Fibroblast of gingiva (primary cell): ENCODE results near the gene PLCD1.
"Not testable (repeated sequence)": the region's sequence is repeated elsewhere in the genome, so short reads cannot be mapped to it uniquely, and the experiment has no call there.

Experiments used
- DNase-seq: peaks from one replicate; pipeline ENCODE4 v3.0.0-alpha.2; 2011; ENCODE audit warnings: low read depth

The PLCD1 gene

GRCh38 chr3:38000242-38000916, 29.1 kb downstream of the PLCD1 start:
- no peak for DNase-seq

- no peak for DNase-seq
Observed at GRCh38 chr3:37999836-38000235, 29.6 kb downstream of the PLCD1 start.

GRCh38 chr3:37997791-37998370, 31.6 kb downstream of the PLCD1 start:
- DNase-seq = no peak

GRCh38 chr3:37997342-37997741, 32.1 kb downstream of the PLCD1 start:
- DNase-seq = no peak

- DNase-seq = peak; percentile 62
Observed at GRCh38 chr3:37996785-37997301, 32.6 kb downstream of the PLCD1 start.

GRCh38 chr3:37995652-37996641, 33.5 kb downstream of the PLCD1 start:
- DNase-seq = no peak

- no peak for DNase-seq
Observed at GRCh38 chr3:37994639-37994972, 34.8 kb downstream of the PLCD1 start.

GRCh38 chr3:37993820-37994638, 35.4 kb downstream of the PLCD1 start:
- DNase-seq = peak; percentile 84

- DNase-seq = no peak
Observed at GRCh38 chr3:37993460-37993819, 36.0 kb downstream of the PLCD1 start.

GRCh38 chr3:37993067-37993455, 36.4 kb downstream of the PLCD1 start:
- DNase-seq = no peak

- no peak for DNase-seq
Observed at GRCh38 chr3:37992271-37993066, 37.0 kb downstream of the PLCD1 start.

- DNase-seq = no peak
Observed at GRCh38 chr3:37991823-37992222, 37.6 kb downstream of the PLCD1 start.

- no peak for DNase-seq
Observed at GRCh38 chr3:37991109-37991508, 38.3 kb downstream of the PLCD1 start.

- DNase-seq = no peak
Observed at GRCh38 chr3:37990527-37990926, 38.9 kb downstream of the PLCD1 start, which contains the start of gene VILL. Gene VILL, plus strand, starts transcription at chr3:37990786. Its CDS starts 2,887 bp downstream, at chr3:37993673.

GRCh38 chr3:37989821-37990480, 39.5 kb downstream of the PLCD1 start:
- DNase-seq = no peak

GRCh38 chr3:37988931-37989525, 40.4 kb downstream of the PLCD1 start:
- no peak for DNase-seq

- DNase-seq = not testable (repeated sequence)
Observed at GRCh38 chr3:37988376-37988775, 41.1 kb downstream of the PLCD1 start.

- DNase-seq = no peak
Observed at GRCh38 chr3:37987751-37988179, 41.7 kb downstream of the PLCD1 start.

- DNase-seq = no peak
Observed at GRCh38 chr3:37987315-37987697, 42.1 kb downstream of the PLCD1 start.
